ENCODE measurements around the gene MOB4.
"Not testable (repeated sequence)": the region's sequence is repeated elsewhere in the genome, so short reads cannot be mapped to it uniquely, and the experiment has no call there.

Gene MOB4

GRCh38 chr2:197515739-197516392, at the start of gene MOB4:
MOB4 (plus strand) TSS chr2:197516066; CDS start chr2:197516087, 21 bp downstream.
- DNase-seq, result peak; percentile 88 to 90

- no peak for DNase-seq
Observed at GRCh38 chr2:197472166-197472565, 43.7 kb upstream of the MOB4 start.

DNA sequence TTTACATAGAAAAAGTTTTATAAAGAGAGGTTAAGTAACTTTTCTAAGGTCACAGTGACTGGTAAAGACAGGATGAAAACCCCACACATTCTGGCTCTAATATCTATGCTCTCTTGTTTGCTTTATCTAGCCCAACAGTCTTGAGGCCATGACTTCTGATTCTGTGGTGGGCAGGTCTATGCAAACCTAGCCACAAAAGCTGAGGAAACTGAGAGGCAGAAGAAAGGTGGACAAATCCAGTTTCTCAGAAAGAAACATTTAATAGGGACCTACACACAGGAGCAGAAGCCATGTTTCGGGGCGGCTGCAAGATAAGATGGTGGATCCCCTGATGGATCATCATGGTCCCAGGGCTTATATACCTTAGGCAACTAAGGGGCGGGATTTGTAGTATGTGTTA, 38.1 kb upstream of the MOB4 start:
- no peak for DNase-seq

DNA sequence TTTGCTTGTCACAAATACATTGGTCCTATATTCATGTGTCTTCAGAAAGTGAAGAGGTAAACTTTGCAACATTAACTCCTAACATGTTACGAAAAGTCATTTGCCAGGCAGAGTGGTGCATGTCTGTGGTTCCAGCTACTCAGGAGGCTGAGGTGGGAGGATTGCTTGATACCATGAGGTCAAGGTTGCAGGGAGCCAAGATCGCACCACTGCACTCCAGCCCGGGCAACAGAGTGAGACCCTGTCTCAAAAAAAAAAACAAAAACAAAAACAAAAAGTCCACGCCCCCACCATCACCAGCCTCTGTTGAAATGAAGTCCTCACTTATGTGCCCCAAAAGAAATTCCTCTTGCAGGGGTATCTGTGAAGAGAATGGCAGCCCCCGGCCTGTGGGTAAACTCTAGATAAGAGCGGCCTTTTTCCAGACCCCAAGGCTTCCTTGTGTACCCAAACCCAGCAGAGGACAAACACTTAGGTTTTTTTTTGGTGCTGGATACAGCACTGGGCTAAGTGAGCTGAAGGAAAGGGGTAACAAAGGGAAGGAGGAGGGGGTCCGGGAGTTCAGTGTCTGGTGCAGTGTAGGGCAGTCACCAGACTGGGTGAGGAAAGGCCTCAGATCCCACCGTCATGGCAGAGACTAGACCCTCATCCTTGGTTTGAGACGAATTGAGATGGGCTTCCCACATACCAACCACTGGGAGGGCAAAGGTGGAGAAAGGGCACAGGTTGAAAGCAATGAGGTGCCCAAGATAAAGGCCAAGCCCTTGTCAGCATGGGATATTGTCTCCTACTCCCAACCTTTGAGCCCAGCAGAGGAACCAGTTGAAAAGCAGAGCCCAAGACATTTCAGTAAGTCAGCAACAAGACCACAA, 35.5 kb upstream of the MOB4 start:
- no peak for DNase-seq

- not testable (repeated sequence) for DNase-seq
Observed at GRCh38 chr2:197484248-197484647, 31.6 kb upstream of the MOB4 start.

DNA sequence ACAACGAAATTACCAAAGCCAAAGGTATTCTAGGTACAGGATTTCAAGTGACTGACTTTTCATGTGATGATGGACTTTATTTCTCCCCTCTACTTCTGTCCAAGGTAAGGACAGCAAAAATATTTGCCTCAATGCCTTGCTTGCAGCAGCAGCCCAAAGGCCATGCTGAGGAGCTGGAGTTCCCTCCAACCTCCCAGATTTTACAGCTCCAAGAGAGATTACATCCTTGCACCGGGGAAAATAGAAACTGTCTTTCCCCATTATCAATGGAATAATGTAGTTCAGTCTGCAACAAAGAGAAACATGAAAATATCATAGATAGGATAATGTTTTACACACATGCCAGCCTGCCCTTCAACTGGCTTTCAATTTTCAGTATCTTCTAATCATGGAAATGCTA, 29.7 kb upstream of the MOB4 start:
- DNase-seq, result no peak

GRCh38 chr2:197487385-197487784, 28.5 kb upstream of the MOB4 start:
- DNase-seq, result no peak

DNA sequence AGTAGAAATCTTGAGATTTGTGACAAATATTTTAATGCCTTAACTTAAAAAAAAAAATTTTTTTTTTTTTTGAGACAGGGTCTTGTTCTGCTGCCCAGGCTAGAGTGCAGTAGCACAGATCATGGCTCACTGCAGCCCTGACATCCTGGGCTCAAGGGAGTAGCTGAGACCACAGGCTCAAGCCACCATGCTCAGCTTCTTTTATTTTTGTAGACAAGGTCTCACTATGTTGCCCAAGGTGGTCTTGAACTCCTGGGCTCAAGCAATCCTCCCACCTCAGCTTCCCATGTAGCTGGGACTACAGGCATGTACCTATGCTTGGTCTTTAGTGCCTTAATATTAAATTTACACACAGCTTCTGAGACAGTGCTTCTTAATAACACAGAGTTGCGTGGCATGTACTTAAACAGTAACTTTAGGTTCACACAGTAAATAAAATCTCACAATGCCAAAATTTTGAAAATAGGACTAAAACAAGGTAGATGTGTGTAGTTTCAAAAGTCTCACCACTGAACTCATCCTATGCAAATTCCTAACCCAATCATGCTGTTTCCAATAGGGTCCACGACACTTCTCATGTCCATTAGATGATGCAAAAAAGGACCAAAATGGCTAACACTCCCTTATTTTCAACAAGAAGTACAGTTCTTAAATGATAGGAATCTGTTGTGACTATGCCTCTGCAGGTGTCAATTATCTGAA, 20.3 kb upstream of the MOB4 start:
- DNase-seq, result no peak

DNA sequence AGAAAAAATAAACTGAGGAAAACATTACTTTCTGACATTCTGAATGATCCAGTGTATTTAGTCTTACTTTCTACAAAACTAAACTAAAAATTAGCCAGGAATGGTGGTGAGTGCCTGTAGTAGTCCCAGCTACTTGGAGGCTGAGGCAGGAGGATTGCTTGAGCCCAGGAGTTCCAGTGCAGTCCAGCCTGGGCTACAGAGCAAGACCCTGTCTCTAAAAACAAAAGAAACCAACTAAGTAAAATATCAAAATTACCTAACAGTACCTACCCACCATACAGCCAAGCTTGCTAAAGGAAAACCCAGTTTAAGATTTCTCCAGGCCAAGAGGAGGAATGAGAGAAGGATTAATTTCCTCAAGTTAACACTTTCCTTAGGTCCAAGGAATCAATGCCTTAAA, 19.2 kb upstream of the MOB4 start:
- DNase-seq, result no peak

DNA sequence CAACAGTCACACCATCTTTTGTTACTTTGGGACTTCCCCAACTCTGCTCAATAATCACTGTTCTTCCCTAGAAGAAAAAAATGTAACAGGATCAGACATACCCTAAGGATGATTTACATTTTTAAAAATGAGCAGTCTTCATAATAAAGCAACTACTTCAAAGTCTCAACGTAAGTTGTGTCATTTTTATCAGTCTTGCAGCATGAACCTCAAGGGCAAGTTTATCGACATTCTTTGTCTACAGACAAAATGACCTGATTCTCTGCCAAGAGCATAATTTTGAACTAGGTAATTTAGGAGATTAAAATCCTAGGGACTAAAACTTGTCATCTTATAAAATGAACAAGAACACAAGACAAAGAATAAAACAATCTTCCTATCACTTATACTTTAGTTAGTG, 18.5 kb upstream of the MOB4 start:
- DNase-seq, result no peak

- no peak for DNase-seq
Observed at GRCh38 chr2:197498235-197498936, 17.5 kb upstream of the MOB4 start.

- DNase-seq, result peak in 1 of 2 donors; percentile 63
Observed at GRCh38 chr2:197498937-197499593, 16.8 kb upstream of the MOB4 start.

DNA sequence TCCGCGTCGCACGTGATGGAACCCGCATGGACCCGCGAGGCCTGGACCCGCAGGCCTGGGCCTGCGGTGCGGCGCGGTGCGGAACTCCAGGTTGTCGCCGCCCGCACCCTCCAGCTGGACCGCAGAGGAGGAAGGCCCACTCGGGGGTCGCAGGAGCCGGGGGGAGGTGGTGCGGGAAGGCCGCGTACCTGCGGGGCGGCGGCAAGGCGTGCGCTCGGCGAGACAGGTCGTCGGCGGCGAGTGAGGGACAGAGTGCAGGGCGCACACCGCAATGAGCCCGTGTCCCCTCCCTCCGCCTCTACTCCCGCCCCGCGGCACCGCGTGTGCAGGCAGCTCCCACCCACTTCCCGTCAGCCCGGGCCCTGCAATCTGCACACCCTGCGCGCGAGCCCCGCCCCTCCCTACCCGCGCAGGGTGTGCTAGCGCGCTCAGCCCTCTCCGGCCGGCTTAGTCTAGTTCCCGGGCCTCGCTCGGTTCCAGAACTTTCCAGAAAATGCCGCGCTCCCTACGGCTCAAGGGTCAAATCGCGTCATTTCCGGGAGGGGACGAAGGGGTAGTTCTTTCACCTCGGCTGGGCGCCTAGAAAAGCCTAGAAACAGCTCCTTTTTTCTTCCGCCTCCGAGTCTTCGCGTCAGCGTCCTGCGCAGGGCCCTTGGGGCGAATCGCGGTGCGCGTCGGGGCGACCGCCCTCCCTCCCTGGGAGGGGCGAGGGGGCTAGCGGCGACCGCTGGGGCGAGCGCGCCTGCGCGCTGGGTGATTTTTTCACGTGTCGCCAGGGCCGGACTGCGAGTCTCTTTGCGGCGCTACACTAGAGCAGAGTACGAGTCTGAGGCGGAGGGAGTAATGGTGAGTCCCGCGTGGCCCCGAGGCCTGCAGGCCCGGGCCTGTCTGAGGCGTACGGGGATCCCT, 16.0 kb upstream of the MOB4 start, which contains the start of the genes HSPD1 and HSPE1:
HSPD1 (minus strand) TSS at position 247 of the 909 bp plus-strand sequence. CDS start 992 bp downstream, outside the sequence.
HSPE1 (plus strand) TSS at position 786 of the 909 bp plus-strand sequence; CDS start at position 844, 58 bp downstream.
- DNase-seq, result peak; percentile 91 to 99

- no peak for DNase-seq
Observed at GRCh38 chr2:197500503-197501131, 15.2 kb upstream of the MOB4 start.

DNA sequence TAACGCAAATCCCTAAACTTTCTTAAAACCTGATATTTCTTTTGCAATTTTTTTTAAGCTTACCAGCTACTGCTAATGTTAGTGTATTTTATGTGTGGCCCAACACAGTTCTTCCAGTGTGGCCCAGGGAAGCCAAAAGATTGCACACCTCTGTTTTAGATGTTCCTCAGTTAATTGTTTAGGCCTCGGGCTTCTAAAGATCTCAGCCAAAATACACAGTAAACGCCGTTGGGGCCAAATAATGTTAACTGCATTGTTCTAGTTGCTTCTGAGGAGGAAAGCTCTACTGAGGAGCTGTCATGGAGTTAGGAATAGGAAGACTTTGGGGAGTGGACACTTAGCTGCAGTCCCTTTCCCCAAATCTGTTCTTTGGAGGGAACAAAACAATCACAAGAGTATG, 13.7 kb upstream of the MOB4 start:
- DNase-seq, result no peak

- DNase-seq, result no peak
Observed at GRCh38 chr2:197502685-197503084, 13.2 kb upstream of the MOB4 start.

DNA sequence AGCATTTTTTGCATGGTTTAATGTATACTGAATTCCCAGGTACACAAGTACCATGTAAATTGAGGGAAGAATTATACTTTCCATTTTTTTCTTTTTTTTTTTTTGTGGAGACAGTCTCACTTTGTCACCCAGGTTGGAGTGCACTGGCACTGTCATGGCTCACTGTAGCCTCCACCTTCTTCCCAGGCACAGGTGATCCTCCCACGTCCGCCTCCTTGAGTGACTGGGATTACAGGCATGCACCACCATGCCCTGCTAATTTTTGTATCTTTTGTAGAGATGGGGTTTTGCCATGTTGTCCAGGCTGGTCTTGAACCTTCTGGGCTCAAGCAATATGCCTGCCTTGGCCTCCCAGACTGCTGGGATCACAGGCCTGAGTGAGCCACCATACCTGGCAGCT, 11.9 kb upstream of the MOB4 start:
- no peak for DNase-seq

GRCh38 chr2:197504512-197504911, 11.4 kb upstream of the MOB4 start:
- DNase-seq, result no peak

GRCh38 chr2:197506658-197507057, 9.2 kb upstream of the MOB4 start:
- DNase-seq, result no peak

DNA sequence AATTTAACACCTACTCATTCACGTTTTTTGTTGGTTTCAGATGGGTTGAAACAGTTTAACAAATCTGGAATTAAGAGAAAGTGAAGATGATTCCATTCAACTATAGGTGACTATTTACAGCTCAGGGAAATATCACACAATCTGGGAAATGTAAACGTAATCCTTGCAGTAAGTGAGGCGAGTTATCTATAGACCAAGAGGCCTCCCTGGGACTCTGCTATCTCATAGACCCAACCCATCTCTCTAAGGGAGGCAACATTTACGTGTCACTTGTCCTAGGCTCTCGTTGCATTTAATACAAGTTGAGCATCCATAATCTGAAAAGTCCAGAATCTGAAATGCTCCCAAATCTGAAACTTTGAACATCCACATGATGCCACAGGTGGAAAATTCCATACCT, 2.0 kb upstream of the MOB4 start:
- no peak for DNase-seq

DNA sequence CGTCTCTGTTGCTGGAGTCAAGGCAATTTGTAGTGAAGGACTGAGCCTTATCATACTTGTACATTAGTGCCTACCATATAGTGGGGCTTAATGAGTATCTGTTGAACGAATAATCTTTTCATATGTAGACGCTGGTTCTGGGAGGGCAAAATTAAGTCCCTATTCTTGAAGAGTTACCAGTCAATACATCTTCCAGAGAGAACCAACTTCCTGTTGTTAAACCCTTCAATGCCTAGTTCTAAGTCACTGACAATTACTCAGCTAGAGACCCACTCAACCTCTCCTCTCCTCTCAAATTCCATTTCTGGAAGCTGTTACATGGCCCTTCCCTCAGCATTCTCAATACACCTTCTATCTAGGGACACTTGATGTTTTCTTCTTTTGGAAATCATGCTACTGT, 1.1 kb upstream of the MOB4 start:
- no peak for DNase-seq

Measured in bone marrow (tissue), 2 donors.